Nephron progenitor cell (in vitro differentiated cells): ENCODE measurements around the gene PMP22.

Source experiments
- DNase-seq: peaks from one replicate; pipeline ENCODE4 v3.0.0; 2021
- H3K27ac Mint-ChIP-seq: 2 replicates; pipeline ENCODE4 v1.8.0; 2021; ENCODE audit warnings: mild to moderate bottlenecking, moderate library complexity, mixed read lengths
- H3K27me3 Mint-ChIP-seq: 2 replicates; pipeline ENCODE4 v1.8.0; 2021; ENCODE audit warnings: mild to moderate bottlenecking, low read depth, mixed read lengths; ENCODE audit not compliant: poor library complexity
- H3K36me3 Mint-ChIP-seq: 2 replicates; pipeline ENCODE4 v1.8.0; 2021; ENCODE audit warnings: low read depth, mixed read lengths
- H3K4me1 Mint-ChIP-seq: 2 replicates; pipeline ENCODE4 v1.8.0; 2021; ENCODE audit warnings: mixed read lengths
- H3K4me3 Mint-ChIP-seq: 2 replicates; pipeline ENCODE4 v1.8.0; 2021; ENCODE audit warnings: mild to moderate bottlenecking, moderate library complexity, mixed read lengths
- H3K9me3 Mint-ChIP-seq: 2 replicates; pipeline ENCODE4 v1.8.0; 2021; ENCODE audit warnings: mild to moderate bottlenecking, moderate library complexity, mixed read lengths
- TF ChIP-seq, protein P1 (sequence below): fragments of 200-600 bp; sonication (generic); IDR thresholded peaks from 2 replicates; pipeline ENCODE4 v1.5.0; 2021; ENCODE audit warnings: antibody characterized with exemption

The PMP22 gene

DNA sequence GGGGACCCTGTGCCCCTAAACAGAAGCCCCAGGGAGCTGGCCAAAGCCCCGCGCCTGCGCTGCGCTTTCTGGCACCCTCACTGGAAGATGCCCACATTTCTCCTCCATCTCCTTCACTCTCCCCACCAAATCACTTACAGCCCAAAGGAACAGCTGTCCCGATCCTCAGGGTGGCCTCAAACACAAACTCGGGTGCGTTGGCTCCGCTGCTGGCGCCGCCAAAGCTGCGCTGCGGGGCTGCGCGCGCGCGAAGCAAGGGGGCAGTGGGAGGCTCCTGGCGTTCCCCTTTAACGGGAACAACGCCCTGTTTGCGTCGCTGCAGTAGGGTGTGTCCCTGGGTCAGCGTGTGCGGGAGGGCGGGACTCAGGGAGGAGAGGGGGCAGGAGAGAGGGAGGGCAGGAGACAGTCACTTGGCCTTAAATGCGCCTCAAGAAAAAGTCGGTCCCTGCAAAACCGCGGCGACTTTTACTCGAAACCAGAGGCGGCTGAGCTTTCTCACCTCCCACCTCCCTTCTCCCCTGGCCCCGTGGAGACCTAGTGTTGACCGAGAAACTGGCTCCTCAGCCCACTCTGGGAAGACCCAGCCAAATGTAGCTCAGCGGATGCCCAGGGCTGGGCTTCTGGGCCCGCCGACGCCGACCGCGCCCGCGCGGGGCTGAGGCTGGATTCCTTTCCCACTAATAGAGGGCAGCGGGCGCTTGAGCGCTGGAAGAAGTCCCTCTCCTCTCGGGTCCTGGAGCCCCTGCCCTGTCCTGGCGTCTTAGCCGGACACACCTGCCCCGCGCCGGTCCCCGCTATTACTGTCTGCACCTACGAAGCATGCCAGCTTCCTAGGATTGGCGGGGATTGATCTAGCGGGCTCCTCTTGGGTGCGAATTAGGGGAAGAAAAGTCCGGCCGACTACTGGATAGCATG, 2.6 kb downstream of the PMP22 start:
- peak; percentile 50 for DNase-seq
- TF ChIP-seq, protein P1, sequence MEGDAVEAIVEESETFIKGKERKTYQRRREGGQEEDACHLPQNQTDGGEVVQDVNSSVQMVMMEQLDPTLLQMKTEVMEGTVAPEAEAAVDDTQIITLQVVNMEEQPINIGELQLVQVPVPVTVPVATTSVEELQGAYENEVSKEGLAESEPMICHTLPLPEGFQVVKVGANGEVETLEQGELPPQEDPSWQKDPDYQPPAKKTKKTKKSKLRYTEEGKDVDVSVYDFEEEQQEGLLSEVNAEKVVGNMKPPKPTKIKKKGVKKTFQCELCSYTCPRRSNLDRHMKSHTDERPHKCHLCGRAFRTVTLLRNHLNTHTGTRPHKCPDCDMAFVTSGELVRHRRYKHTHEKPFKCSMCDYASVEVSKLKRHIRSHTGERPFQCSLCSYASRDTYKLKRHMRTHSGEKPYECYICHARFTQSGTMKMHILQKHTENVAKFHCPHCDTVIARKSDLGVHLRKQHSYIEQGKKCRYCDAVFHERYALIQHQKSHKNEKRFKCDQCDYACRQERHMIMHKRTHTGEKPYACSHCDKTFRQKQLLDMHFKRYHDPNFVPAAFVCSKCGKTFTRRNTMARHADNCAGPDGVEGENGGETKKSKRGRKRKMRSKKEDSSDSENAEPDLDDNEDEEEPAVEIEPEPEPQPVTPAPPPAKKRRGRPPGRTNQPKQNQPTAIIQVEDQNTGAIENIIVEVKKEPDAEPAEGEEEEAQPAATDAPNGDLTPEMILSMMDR: no peak
- H3K4me3 Mint-ChIP-seq: peak overlapping the region; percentile 90
- H3K36me3 Mint-ChIP-seq: no peaks in the 10 kb centered on the region
- peaks cover 93% of the 10 kb centered on the region for H3K27me3 Mint-ChIP-seq
- H3K4me1 Mint-ChIP-seq: peaks cover 27% of the 10 kb centered on the region
- H3K27ac Mint-ChIP-seq: no peak overlapping the region
- no peaks in the 10 kb centered on the region for H3K9me3 Mint-ChIP-seq

DNA sequence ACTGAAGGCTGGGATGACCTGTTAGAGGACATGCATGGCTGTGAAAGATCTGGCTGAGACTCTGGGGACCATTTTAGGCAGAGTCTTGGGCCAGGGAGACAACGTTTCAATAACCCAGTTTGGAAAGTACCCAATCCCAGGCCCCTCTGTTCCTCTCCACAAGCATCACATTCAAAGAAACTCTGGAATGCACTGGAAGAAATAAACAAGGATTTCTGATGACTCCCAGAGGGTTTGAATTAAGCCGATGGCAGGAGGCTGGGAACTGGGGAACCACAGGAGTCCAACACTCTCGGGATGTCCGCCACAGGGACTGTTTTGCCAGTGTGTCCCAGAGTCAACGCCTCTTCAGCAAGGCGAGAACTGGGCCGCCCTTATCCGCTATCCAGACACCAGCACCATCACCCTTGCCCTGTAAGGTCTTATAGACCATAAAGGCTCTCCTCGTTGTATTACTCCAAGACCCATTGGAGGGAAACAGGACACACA, 3.3 kb downstream of the PMP22 start:
- Mint-ChIP-seq H3K4me3 (peak overlapping the region; percentile 90), H3K36me3 (no peaks in the 10 kb centered on the region), H3K4me1 (peaks cover 32% of the 10 kb centered on the region), H3K27me3 (peaks cover 86% of the 10 kb centered on the region), H3K9me3 (no peaks in the 10 kb centered on the region), H3K27ac (no peak overlapping the region)
- peak; percentile 22 for DNase-seq
- TF ChIP-seq, protein P1: no peak

DNA sequence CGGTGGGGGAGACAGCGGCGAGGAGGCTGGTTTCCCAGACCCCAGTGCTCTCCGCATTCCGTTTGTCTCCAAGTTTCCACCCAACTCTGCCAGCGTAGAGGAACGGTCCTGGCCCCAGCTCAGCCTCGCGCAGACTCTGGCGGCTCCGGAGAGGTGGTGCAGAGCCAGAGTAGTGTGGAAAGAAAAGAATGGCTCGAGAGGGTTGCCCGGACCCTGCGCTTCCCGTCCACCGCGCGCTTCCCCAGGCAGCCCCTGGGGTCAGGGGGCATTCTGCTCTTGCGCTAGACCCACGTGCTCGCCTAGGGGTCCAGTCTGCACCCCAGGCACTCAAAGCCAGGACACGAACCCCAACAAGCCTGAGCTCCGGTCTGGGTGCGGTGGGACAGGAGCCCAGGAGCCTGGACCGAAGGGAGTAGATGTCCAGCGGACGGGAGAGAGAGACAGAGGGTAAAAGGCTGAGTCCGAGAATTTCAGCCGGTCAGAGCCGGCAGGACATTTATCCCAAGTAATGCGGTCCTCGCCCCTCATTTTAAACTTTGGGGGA, 3.8 kb downstream of the PMP22 start:
- Mint-ChIP-seq H3K36me3 (no peaks in the 10 kb centered on the region), H3K4me3 (peak overlapping the region; percentile 90), H3K27me3 (peaks cover 82% of the 10 kb centered on the region), H3K9me3 (no peaks in the 10 kb centered on the region), H3K27ac (no peak overlapping the region), H3K4me1 (peaks cover 32% of the 10 kb centered on the region)
- TF ChIP-seq, protein P1: no peak
- peak; percentile 62 for DNase-seq

DNA sequence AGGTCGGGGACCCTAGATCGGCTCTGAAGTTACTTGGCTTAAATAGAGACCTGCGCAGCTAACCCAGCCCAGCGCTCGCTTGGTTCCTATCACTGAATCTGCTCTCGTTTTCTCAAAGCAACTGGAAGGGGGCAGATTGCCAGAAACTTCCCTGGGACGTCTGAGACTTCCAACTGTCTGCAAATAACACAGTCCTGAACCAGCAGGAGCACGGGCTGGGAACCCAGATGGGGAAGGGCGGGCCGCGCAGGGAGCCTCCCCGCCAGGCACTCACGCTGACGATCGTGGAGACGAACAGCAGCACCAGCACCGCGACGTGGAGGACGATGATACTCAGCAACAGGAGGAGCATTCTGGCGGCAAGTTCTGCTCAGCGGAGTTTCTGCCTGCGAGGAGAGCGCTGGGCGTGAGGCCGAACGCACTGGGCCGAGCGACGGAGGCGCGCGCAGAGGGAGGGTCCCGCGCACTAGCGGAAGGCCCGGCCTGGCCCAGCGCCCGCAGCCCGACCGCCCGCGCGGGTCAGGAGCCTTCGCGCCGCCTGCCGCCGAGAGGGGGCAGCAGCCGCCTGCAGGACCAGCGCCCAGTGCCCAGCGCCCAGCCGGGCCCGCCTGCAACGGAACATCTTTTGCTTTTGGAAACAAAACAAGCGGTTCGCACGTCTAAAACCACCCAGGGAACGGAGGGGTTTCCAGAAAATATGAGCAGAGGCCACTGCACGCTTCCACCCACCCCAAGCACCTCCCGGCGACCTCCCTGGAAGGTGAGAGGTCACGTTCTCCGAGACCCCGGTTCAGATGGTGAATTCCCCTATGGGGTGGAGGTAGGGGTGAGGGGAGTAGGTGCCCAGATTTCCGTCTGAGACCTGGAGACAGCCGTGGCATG, 4.5 kb downstream of the PMP22 start:
- no peaks in the 10 kb centered on the region for H3K9me3 Mint-ChIP-seq

DNA sequence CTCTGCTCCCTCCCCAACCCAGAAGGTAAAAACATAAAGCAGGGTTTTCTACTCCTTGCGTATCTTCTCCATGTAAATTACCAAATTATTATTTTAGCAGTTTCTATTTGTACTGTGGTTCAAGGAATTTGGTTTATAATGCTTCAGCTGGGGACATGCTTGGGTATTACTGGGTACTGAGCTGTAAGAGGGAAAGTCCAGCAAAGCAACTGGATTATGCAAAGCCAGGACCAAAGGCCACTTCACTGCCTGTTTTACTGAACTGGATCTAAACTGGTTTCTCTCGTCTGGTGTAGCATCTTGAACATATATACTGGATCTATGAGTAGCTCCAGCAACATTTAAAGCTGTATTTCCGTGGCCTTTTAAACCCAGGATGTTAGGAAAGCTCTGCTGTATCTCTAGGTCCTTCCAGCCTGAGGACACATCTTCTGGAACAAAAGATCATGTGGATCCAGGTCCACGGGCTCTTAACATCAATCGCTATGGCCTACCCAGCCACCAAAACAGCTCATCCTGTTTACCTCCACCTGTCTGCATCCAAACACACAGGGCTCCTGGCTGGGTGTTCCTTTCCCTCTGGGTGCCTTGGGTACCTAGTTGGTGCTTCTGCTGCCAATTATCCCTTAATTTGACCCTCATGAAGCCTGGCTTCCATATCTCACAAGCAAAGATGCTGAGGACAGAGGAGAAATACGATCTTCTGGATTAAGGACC, 7.2 kb downstream of the PMP22 start:
- Mint-ChIP-seq H3K4me1 (peaks cover 34% of the 10 kb centered on the region), H3K36me3 (peaks cover 6% of the 10 kb centered on the region), H3K27ac (no peak overlapping the region), H3K4me3 (no peak overlapping the region), H3K9me3 (no peaks in the 10 kb centered on the region), H3K27me3 (peaks cover 57% of the 10 kb centered on the region)
- TF ChIP-seq, protein P1: no peak
- DNase-seq: no peak

More for the DNA sequence above, 4.5 kb downstream of the PMP22 start:
- DNase-seq: peak; percentile 88
- TF ChIP-seq, protein P1: peak; percentile 47
- H3K4me3 Mint-ChIP-seq: peak overlapping the region; percentile 90
- H3K4me1 Mint-ChIP-seq: peaks cover 32% of the 10 kb centered on the region
- H3K27ac Mint-ChIP-seq: peak overlapping the region; percentile 64
- no peaks in the 10 kb centered on the region for H3K36me3 Mint-ChIP-seq
- peaks cover 79% of the 10 kb centered on the region for H3K27me3 Mint-ChIP-seq
